ENCODE results near the gene ACHE. TPM values are rescaled to one million over a fixed set of nuclear protein-coding genes. Genes with fewer than 3 reads are reported as not detected.
"Not testable (repeated sequence)": the region's sequence is repeated elsewhere in the genome, so short reads cannot be mapped to it uniquely, and the experiment has no call there.

The ACHE gene
- total RNA-seq, 1 donor from 2014 or later, result not detected

DNA sequence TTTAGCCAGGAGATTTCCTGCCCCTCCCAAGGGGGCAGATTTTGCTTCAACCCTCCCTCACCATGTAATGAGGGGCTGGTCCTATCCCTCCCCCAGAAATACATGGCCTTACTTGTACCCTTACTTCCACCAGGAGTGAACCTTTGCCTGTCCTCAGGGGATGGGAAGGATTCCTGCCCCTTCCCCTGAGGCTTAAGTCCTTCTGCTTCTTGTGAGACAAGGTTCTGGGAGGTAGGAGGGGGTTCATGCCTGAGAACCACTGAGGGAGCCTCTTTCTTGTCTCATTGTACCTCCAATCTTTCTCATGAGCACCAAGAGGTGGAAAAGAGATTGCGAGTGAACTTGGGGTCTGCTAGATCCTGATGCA is 34.1 kb upstream of the ACHE start:
- FAIRE-seq (no peak), DNase-seq (ENCODE audit: low read depth) (no peak)
- no peaks in the 10 kb centered on the region for H3K36me3 ChIP-seq (ENCODE audit: control insufficient read depth, insufficient read depth, low read length)
- H3K27me3 ChIP-seq (ENCODE audit: control insufficient read depth, insufficient read depth, low read length), result no peaks in the 10 kb centered on the region
- TF ChIP-seq, protein P1, sequence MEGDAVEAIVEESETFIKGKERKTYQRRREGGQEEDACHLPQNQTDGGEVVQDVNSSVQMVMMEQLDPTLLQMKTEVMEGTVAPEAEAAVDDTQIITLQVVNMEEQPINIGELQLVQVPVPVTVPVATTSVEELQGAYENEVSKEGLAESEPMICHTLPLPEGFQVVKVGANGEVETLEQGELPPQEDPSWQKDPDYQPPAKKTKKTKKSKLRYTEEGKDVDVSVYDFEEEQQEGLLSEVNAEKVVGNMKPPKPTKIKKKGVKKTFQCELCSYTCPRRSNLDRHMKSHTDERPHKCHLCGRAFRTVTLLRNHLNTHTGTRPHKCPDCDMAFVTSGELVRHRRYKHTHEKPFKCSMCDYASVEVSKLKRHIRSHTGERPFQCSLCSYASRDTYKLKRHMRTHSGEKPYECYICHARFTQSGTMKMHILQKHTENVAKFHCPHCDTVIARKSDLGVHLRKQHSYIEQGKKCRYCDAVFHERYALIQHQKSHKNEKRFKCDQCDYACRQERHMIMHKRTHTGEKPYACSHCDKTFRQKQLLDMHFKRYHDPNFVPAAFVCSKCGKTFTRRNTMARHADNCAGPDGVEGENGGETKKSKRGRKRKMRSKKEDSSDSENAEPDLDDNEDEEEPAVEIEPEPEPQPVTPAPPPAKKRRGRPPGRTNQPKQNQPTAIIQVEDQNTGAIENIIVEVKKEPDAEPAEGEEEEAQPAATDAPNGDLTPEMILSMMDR (IDR thresholded peaks at IDR 0.05; ENCODE audit: insufficient read depth, low read length, severe bottlenecking), result no peak
- H3K4me3 ChIP-seq (ENCODE audit: low read depth, low read length), result no peak overlapping the region

DNA sequence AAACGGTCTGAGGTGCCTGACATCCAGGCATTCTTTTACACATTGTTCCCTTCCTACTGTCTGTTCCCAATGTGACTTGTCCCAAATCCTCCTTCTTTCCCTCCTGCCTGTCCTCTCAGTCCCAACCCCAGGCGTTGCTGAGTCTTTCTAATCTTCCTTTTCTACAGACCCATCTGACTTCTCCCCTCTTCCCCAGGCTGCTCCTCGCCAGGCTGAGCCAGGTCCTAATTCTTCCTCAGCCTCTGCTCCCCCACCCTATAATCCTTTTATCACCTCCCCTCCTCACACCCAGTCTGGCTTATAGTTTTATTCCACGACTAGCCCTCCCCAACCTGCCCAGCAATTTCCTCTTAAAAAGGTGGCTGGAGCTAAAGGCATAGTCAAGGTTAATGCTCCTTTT is 27.9 kb upstream of the ACHE start:
- not testable (repeated sequence) for H3K4me3 ChIP-seq (ENCODE audit: low read depth, low read length); FAIRE-seq; H3K36me3 ChIP-seq (ENCODE audit: control insufficient read depth, insufficient read depth, low read length); H3K27me3 ChIP-seq (ENCODE audit: control insufficient read depth, insufficient read depth, low read length); DNase-seq (ENCODE audit: low read depth)

GRCh38 chr7:100921039-100921438 is 25.4 kb upstream of the ACHE start:
- TF ChIP-seq, protein P1 (IDR thresholded peaks at IDR 0.05; ENCODE audit: insufficient read depth, low read length, severe bottlenecking), result no peak
- H3K36me3 ChIP-seq (ENCODE audit: control insufficient read depth, insufficient read depth, low read length), result no peaks in the 10 kb centered on the region
- DNase-seq (ENCODE audit: low read depth), result no peak
- no peak overlapping the region for H3K4me3 ChIP-seq (ENCODE audit: low read depth, low read length)
- no peaks in the 10 kb centered on the region for H3K27me3 ChIP-seq (ENCODE audit: control insufficient read depth, insufficient read depth, low read length)
- no peak for FAIRE-seq

DNA sequence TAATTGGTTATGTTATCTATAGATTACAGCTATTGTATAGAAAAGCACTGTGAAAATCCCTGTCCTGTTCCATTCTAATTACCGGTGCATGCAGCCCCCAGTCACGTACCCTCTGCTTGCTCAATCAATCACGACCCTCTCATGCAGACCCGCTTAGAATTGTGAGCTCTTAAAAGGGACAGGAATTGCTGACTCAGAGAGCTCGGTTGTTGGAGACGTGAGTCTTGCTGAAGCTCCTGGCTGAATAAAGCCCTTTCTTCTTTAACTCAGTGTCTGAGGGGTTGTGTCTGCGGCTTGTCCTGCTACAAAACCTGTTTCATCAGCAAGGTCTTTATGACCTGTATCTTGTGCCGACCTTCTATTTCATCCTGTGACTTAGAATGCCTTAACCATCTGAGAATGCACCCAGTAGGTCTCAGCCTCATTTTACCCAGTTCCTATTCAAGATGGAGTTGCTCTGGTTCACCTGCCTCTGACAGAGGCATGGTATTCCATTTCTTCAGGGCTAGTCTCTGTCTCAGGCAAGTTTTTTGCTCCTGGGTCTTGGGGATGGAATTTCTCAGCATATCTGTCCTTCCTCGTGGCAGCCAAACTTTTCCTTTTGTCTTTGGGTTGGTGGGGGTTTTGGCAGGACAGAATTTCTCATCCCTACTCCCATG is 24.2 kb upstream of the ACHE start:
- not testable (repeated sequence) for H3K4me3 ChIP-seq (ENCODE audit: low read depth, low read length); DNase-seq (ENCODE audit: low read depth); H3K27me3 ChIP-seq (ENCODE audit: control insufficient read depth, insufficient read depth, low read length); FAIRE-seq; H3K36me3 ChIP-seq (ENCODE audit: control insufficient read depth, insufficient read depth, low read length)

DNA sequence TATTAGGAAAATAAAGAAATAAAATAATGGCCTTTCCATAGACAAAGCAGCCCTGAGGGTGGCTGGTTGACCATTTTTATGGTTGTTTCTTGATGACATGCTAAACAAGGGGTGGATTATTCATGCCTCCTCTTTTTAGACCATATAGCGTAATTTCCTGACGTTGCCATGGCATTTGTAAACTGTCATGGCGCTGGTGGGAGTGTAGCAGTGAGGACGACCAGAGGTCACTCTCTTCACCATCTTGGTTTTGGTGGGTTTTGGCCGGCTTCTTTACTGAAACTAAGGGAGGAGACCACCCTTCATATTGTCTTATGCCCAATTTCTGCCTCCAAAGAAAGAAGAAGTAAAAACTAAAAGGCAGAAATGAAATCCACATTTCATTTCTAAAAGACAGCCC is 23.6 kb upstream of the ACHE start:
- not testable (repeated sequence) for H3K4me3 ChIP-seq (ENCODE audit: low read depth, low read length); DNase-seq (ENCODE audit: low read depth); H3K27me3 ChIP-seq (ENCODE audit: control insufficient read depth, insufficient read depth, low read length); FAIRE-seq; H3K36me3 ChIP-seq (ENCODE audit: control insufficient read depth, insufficient read depth, low read length)

DNA sequence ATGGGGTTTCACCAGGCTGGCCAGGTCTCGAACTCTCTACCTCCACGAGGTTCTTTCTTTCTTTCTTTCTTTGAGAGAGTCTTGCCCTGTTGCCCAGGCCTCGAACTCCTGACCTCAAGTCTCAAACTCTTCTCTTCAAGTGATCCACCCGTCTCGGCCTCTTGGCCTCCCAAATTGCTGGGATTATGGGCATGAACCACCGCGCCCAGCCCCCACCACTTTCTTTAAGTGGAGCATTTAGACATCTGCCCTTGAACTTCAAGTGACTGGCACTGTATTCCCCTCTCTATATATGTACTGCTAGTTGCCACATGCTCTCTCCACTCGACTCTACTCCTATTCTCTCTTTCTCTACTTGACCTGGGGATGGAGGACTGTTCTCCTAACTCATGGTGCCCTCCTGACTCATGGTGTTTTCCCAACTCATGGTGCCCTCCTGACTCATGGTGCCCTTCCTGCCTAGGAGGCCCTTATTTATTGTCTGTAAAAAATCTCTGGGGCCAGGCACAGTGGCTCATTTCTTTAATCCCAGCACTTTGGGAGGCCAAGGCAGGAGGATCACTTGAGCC is 19.3 kb upstream of the ACHE start:
- TF ChIP-seq, protein P1 (IDR thresholded peaks at IDR 0.05; ENCODE audit: insufficient read depth, low read length, severe bottlenecking), result no peak
- DNase-seq (ENCODE audit: low read depth), result peak; percentile 81
- Histone ChIP-seq H3K27me3 (ENCODE audit: control insufficient read depth, insufficient read depth, low read length) (no peaks in the 10 kb centered on the region), H3K4me3 (ENCODE audit: low read depth, low read length) (no peak overlapping the region), H3K36me3 (ENCODE audit: control insufficient read depth, insufficient read depth, low read length) (no peaks in the 10 kb centered on the region)
- FAIRE-seq, result no peak

DNA sequence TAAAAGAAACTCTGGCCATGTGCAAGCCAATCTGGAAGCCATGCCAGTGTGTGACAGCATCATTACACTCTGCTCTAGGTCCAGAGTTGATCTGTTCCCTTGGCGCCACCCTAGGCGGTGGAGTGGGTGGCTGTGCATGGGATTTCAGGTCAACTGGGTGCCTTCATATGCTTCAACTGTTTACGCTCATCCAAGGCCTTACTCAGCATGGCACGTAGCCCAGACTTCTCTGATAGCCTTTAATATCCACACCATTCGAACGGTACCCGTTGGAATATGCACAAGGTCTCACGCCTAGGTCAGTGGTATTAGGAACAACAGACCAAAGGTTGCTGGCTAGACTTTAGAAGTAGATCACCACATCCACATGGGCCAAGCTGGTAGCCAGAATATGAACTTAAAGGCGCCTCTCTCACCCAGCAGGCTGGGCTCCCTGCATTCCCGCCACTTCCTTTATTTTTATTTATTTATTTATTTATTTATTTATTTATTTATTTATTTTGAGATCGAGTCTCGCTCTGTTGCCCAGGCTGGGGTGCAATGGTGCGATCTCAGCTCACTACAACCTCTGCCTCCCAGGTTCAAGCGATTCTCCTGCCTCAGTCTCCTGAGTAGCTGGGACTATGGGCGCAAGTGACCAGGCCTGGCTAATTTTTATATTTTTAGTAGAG is 18.7 kb upstream of the ACHE start:
- Histone ChIP-seq H3K4me3 (ENCODE audit: low read depth, low read length) (no peak overlapping the region), H3K36me3 (ENCODE audit: control insufficient read depth, insufficient read depth, low read length) (no peaks in the 10 kb centered on the region), H3K27me3 (ENCODE audit: control insufficient read depth, insufficient read depth, low read length) (no peaks in the 10 kb centered on the region)
- no peak for DNase-seq (ENCODE audit: low read depth)
- FAIRE-seq, result peak; percentile 36
- TF ChIP-seq, protein P1 (IDR thresholded peaks at IDR 0.05; ENCODE audit: insufficient read depth, low read length, severe bottlenecking), result no peak

Measured in bronchial epithelial cell (primary cell).